ENCODE measurements around the gene ELP1. TPM values are rescaled to one million over a fixed set of nuclear protein-coding genes. Genes with fewer than 3 reads are reported as not detected.

ELP1 gene
- total RNA-seq, 4 donors from 2014 or later, result 19.1 to 26.4 (median 22.9) TPM

- no peak overlapping the region for H3K27ac ChIP-seq
- no peak for TF ChIP-seq POLR2A (IDR thresholded peaks at IDR 0.05)
- TF ChIP-seq CTCF (IDR thresholded peaks at IDR 0.05), result no peak
- DNase-seq, result no peak
- no peaks in the 10 kb centered on the region for H3K9me3 ChIP-seq
- no peaks in the 10 kb centered on the region for H3K27me3 ChIP-seq
- H3K4me1 ChIP-seq, result no peaks in the 10 kb centered on the region
- H3K4me3 ChIP-seq, result no peak overlapping the region
- peaks cover 0 to 92% (median 0%) of the 10 kb centered on the region in 3 donors for H3K36me3 ChIP-seq
Observed at GRCh38 chr9:108910914-108911313, 23.0 kb downstream of the ELP1 start.

- DNase-seq, result no peak
- no peak for TF ChIP-seq POLR2A (IDR thresholded peaks at IDR 0.05)
- no peak for TF ChIP-seq CTCF (IDR thresholded peaks at IDR 0.05)
- H3K9me3 ChIP-seq, result no peaks in the 10 kb centered on the region
- H3K4me3 ChIP-seq, result no peak overlapping the region
- H3K27me3 ChIP-seq, result no peaks in the 10 kb centered on the region
- H3K4me1 ChIP-seq, result no peaks in the 10 kb centered on the region
- H3K36me3 ChIP-seq, result peaks cover 0 to 92% (median 0%) of the 10 kb centered on the region in 3 donors
- H3K27ac ChIP-seq, result no peak overlapping the region
Observed at GRCh38 chr9:108910402-108910801, 23.5 kb downstream of the ELP1 start.

- Histone ChIP-seq H3K4me3 (no peak overlapping the region), H3K9me3 (no peaks in the 10 kb centered on the region), H3K4me1 (no peaks in the 10 kb centered on the region), H3K36me3 (peaks cover 0 to 89% (median 0%) of the 10 kb centered on the region in 3 donors), H3K27ac (no peak overlapping the region), H3K27me3 (no peaks in the 10 kb centered on the region)
- no peak for TF ChIP-seq CTCF (IDR thresholded peaks at IDR 0.05)
- TF ChIP-seq POLR2A (IDR thresholded peaks at IDR 0.05), result no peak
- DNase-seq, result no peak
Observed at GRCh38 chr9:108905494-108905893, 28.4 kb downstream of the ELP1 start.

- Histone ChIP-seq H3K27ac (no peak overlapping the region), H3K4me1 (no peaks in the 10 kb centered on the region), H3K4me3 (no peak overlapping the region), H3K9me3 (no peaks in the 10 kb centered on the region), H3K36me3 (peaks cover 0 to 89% (median 0%) of the 10 kb centered on the region in 3 donors), H3K27me3 (no peaks in the 10 kb centered on the region)
- TF ChIP-seq POLR2A (IDR thresholded peaks at IDR 0.05) (no peak), CTCF (IDR thresholded peaks at IDR 0.05) (no peak)
- no peak for DNase-seq
Observed at GRCh38 chr9:108904161-108904560, 29.8 kb downstream of the ELP1 start.

GRCh38 chr9:108903420-108904103 is 30.4 kb downstream of the ELP1 start:
- H3K4me3 ChIP-seq, result no peak overlapping the region
- H3K27me3 ChIP-seq, result no peaks in the 10 kb centered on the region
- no peaks in the 10 kb centered on the region for H3K9me3 ChIP-seq
- no peak for DNase-seq
- H3K4me1 ChIP-seq, result no peaks in the 10 kb centered on the region
- TF ChIP-seq POLR2A (IDR thresholded peaks at IDR 0.05) (no peak), CTCF (IDR thresholded peaks at IDR 0.05) (no peak)
- H3K36me3 ChIP-seq, result peaks cover 0 to 89% (median 4%) of the 10 kb centered on the region in 3 donors
- no peak overlapping the region for H3K27ac ChIP-seq
